Uterus (tissue), 2 donors: ENCODE measurements around the gene C9orf78.

ENCODE experiments used
- CTCF ChIP-seq, 4 experiments: fragments of 200-600 bp in 2 of 4; fragments of 450-650 bp in 2 of 4; sonication (generic) in 2 of 4; IDR thresholded peaks; one replicate each; pipeline ENCODE4 v1.5.1; 2016 to 2019; ENCODE audit warnings: antibody characterized with exemption in 4 of 4, mild to moderate bottlenecking in 2 of 4, moderate library complexity in 1 of 4
- POLR2A ChIP-seq, 2 donors: fragments of 450-650 bp; IDR thresholded peaks; one replicate each; pipeline ENCODE4 v1.6.1; 2016; ENCODE audit warnings: antibody characterized with exemption in 2 of 2, mild to moderate bottlenecking in 1 of 2, moderate library complexity in 1 of 2

GRCh38 chr9:129781131-129781530 lies 53.9 kb downstream of the C9orf78 start:
- no peak for TF ChIP-seq CTCF (IDR thresholded peaks at IDR 0.05)
- TF ChIP-seq POLR2A (IDR thresholded peaks at IDR 0.05): no peak
